MCF 10A (cell line): ENCODE results near the gene ATP6V1G3. TPM values are rescaled to one million over a fixed set of nuclear protein-coding genes. Genes with fewer than 3 reads are reported as not detected.
"Not testable (repeated sequence)": the region's sequence is repeated elsewhere in the genome, so short reads cannot be mapped to it uniquely, and the experiment has no call there.

Source experiments
- BruUV-seq: library from RNA; stranded (reverse); fragments of 400-500 nt; replicated peaks from 2 replicates; lab custom pipeline; 2021; lab: Mats Ljungman, UMichigan
- CTCF ChIA-PET: fragments of 300-600 bp; sonication (Branson Sonifier 250); formaldehyde crosslinking; extraction: SDS; loops from one replicate; lab custom pipeline; 2021; ENCODE audit warnings: antibody characterized with exemption, inconsistent platforms; lab: Yijun Ruan, JAX
- POLR2A ChIA-PET: fragments of 300-600, 350-650 bp; sonication (Branson Sonifier 250); formaldehyde crosslinking; extraction: SDS; loops from one replicate; lab custom pipeline; 2020; ENCODE audit warnings: antibody characterized with exemption, inconsistent platforms; lab: Yijun Ruan, JAX
- DNase-seq: peaks from one replicate; pipeline ENCODE4 v3.0.0-alpha.2; 2018; ENCODE audit not compliant: unreplicated experiment
- H3K27ac Mint-ChIP-seq: one replicate; pipeline ENCODE4 v1.8.0; 2022; ENCODE audit warnings: mild to moderate bottlenecking, low read depth, mixed read lengths; ENCODE audit not compliant: unreplicated experiment
- H3K27me3 Mint-ChIP-seq: one replicate; pipeline ENCODE4 v1.8.0; 2022; ENCODE audit warnings: mixed read lengths; ENCODE audit not compliant: insufficient read depth, unreplicated experiment
- H3K36me3 Mint-ChIP-seq: one replicate; pipeline ENCODE4 v1.8.0; 2022; ENCODE audit warnings: mild to moderate bottlenecking, moderate library complexity, mixed read lengths; ENCODE audit not compliant: insufficient read depth, unreplicated experiment
- H3K4me1 Mint-ChIP-seq: one replicate; pipeline ENCODE4 v1.8.0; 2022; ENCODE audit warnings: mixed read lengths; ENCODE audit not compliant: insufficient read depth, unreplicated experiment
- H3K4me3 Mint-ChIP-seq: one replicate; pipeline ENCODE4 v1.8.0; 2022; ENCODE audit warnings: mild to moderate bottlenecking, moderate library complexity, mixed read lengths; ENCODE audit not compliant: unreplicated experiment
- H3K9me3 Mint-ChIP-seq: one replicate; pipeline ENCODE4 v1.8.0; 2022; ENCODE audit warnings: mixed read lengths; ENCODE audit not compliant: unreplicated experiment
- CTCF ChIP-seq: fragments of 200-600 bp; IDR thresholded peaks from one replicate; pipeline ENCODE4 v1.8.0; 2022; ENCODE audit warnings: antibody characterized with exemption, mild to moderate bottlenecking; ENCODE audit not compliant: unreplicated experiment
- intact Hi-C: fragments of 100-400 bp; cut with micrococcal nuclease; formaldehyde crosslinking; loops from 2 replicates; pipeline ENCODE4 v1.14.1; 2022
- total RNA-seq: library from RNA; stranded (reverse); gene quantifications from 2 replicates; pipeline ENCODE4 v1.2.3, GENCODE V29; 2022

Gene ATP6V1G3
- total RNA-seq, 1 experiment from 2014 or later, result not detected

GRCh38 chr1:198524556-198524955 is 15.9 kb downstream of the ATP6V1G3 start:
- H3K9me3 Mint-ChIP-seq, result no peaks in the 10 kb centered on the region
- CTCF ChIA-PET, result interaction anchor here (0.6 kb wide), 1 partner anchor 539 kb away, joined by 3 read pairs; no protein-coding TSS in a partner anchor
- no peaks in the 10 kb centered on the region for H3K27me3 Mint-ChIP-seq
- no peak overlapping the region for H3K4me3 Mint-ChIP-seq
- no peaks in the 10 kb centered on the region for H3K36me3 Mint-ChIP-seq
- no peak for TF ChIP-seq CTCF
- intact Hi-C loops, result no loop called here
- H3K27ac Mint-ChIP-seq, result no peak overlapping the region
- DNase-seq, result no peak
- peaks cover 23% of the 10 kb centered on the region for H3K4me1 Mint-ChIP-seq
- POLR2A ChIA-PET, result interaction anchor here (0.7 kb wide), 1 partner anchor 528 kb away, joined by 3 read pairs; no protein-coding TSS in a partner anchor
- BruUV-seq, result no TSS peak

- H3K36me3 Mint-ChIP-seq, H3K27me3 Mint-ChIP-seq, H3K4me3 Mint-ChIP-seq, H3K27ac Mint-ChIP-seq, H3K9me3 Mint-ChIP-seq, POLR2A ChIA-PET, intact Hi-C loops, DNase-seq, BruUV-seq: not testable (repeated sequence)
- CTCF ChIA-PET, result interaction anchor here (0.6 kb wide), 1 partner anchor 540 kb away, joined by 3 read pairs; no protein-coding TSS in a partner anchor
- peaks cover 26% of the 10 kb centered on the region for H3K4me1 Mint-ChIP-seq
Observed at GRCh38 chr1:198524127-198524526, 16.4 kb downstream of the ATP6V1G3 start.

GRCh38 chr1:198523182-198523950 is 17.1 kb downstream of the ATP6V1G3 start:
- no TSS peak for BruUV-seq

GRCh38 chr1:198520524-198521254 is 19.8 kb downstream of the ATP6V1G3 start:
- no peaks in the 10 kb centered on the region for H3K9me3 Mint-ChIP-seq
- no TSS peak for BruUV-seq
- no peaks in the 10 kb centered on the region for H3K27me3 Mint-ChIP-seq
- no peak for TF ChIP-seq CTCF
- peaks cover 20% of the 10 kb centered on the region for H3K4me1 Mint-ChIP-seq
- intact Hi-C loops, result no loop called here
- ChIA-PET POLR2A (interaction anchor here (0.6 kb wide), 1 partner anchor 99 kb away, joined by 3 read pairs; no protein-coding TSS in a partner anchor), CTCF (no interaction called here)
- no peak overlapping the region for H3K27ac Mint-ChIP-seq
- H3K4me3 Mint-ChIP-seq, result no peak overlapping the region
- peak; percentile 32 for DNase-seq
- H3K36me3 Mint-ChIP-seq, result no peaks in the 10 kb centered on the region

More at GRCh38 chr1:198523182-198523950, 17.1 kb downstream of the ATP6V1G3 start:
- H3K4me3 Mint-ChIP-seq, result no peak overlapping the region
- H3K9me3 Mint-ChIP-seq, result no peaks in the 10 kb centered on the region
- no peak overlapping the region for H3K27ac Mint-ChIP-seq
- intact Hi-C loops, result no loop called here
- no peaks in the 10 kb centered on the region for H3K27me3 Mint-ChIP-seq
- H3K36me3 Mint-ChIP-seq, result no peaks in the 10 kb centered on the region
- peaks cover 26% of the 10 kb centered on the region for H3K4me1 Mint-ChIP-seq
- no peak for DNase-seq
- ChIA-PET POLR2A (no interaction called here), CTCF (interaction anchor here (0.6 to 0.7 kb wide), 2 partner anchors 17 to 333 kb away, joined by 3 to 4 read pairs; partner anchors contain the start of gene ATP6V1G3)
- TF ChIP-seq CTCF, result no peak
